Pons (tissue), 1 donor: ENCODE results near the gene RNF187.
"Not testable (repeated sequence)": the region's sequence is repeated elsewhere in the genome, so short reads cannot be mapped to it uniquely, and the experiment has no call there.

Source experiments
- DNase-seq: peaks from one replicate; pipeline ENCODE4 v3.0.0-alpha.2; 2016; ENCODE audit warnings: low spot score

Gene RNF187

DNA sequence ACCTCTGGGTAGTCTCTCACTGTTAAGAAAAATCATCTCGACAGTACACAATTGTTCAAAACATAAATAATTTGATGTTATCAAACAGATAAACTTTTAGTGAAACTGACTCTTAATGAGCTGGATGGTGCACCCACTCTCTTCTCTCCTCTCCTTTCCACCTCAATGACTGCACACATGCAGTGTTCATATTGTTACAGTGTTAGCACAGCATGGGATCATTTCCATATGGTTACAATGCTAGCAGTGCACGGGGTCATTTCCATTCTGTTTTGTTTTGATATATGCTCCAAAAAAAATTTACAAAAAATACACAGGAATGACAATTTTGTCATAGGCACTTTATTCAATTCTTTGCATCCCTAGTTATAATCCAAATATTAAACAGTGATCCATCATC lies 26.4 kb upstream of the RNF187 start:
- DNase-seq = no peak

GRCh38 chr1:228462560-228462959 lies 24.6 kb upstream of the RNF187 start:
- DNase-seq = no peak

- DNase-seq = no peak
Measured at GRCh38 chr1:228463009-228463558, 24.1 kb upstream of the RNF187 start.

GRCh38 chr1:228463559-228464455 lies 23.4 kb upstream of the RNF187 start:
- DNase-seq = no peak

DNA sequence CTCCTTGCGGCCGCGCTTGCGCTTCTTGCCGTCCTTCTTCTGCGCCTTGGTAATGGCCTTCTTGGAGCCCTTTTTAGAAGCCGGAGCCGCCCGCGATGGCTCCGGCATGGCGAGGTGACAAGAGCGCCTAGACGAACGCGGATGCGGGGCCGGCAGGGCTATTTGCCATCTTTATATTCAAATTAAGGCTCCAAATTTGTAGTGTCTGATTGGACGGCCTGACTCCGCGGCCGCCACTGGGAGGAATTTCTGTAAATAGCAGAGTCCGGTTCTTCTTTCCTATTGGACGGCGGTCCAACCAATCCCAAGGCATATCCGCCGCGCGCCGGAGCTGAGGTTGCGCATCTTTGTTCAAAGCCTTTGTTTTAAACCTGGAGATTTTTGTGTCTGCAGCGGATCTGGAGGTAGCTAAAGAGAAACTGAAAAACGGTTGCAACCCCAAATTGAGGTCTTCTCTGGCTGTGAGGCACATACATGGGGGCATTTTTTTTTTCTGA lies 22.6 kb upstream of the RNF187 start:
- DNase-seq = peak; percentile 80

DNA sequence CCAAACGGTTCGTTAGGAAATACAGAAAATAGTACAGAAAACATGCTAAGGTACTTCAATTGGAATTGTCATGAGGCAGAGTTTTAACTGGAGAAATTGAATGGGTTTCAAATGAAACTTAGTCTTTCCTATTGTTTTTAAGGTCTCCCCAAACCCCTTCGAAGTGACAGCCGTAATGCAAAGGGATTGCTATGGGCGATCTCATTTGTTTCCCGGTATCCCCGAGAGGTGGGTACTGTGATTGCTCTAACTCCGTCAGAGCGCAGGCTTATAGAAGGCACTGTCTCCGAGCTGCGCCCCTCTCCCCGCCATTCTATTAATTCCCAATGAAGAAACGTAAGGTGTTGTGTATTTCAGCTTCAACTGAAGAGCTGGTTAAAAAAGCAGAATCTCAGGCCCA lies 22.0 kb upstream of the RNF187 start:
- DNase-seq = no peak

- no peak for DNase-seq
Measured at GRCh38 chr1:228465571-228466146, 21.5 kb upstream of the RNF187 start.

DNA sequence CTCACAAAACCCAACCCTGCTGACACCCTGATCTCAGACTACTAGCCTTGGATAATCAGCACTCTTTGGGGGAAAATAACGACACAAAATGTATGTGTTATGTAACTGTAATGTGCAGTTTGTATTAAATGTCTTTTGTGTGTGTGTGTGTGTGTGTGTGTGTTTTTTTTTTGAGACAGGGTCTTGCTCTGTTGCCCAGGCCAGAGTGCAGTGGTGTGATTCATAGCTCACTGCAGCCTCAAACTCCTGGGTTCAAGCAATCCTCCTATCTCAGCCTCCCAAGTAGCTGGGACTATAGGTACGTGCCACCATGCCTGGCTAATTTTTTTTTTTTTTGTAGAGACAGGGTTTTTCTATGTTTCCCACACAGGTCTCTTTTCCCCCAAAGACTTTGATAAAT lies 19.0 kb upstream of the RNF187 start:
- DNase-seq = not testable (repeated sequence)

DNA sequence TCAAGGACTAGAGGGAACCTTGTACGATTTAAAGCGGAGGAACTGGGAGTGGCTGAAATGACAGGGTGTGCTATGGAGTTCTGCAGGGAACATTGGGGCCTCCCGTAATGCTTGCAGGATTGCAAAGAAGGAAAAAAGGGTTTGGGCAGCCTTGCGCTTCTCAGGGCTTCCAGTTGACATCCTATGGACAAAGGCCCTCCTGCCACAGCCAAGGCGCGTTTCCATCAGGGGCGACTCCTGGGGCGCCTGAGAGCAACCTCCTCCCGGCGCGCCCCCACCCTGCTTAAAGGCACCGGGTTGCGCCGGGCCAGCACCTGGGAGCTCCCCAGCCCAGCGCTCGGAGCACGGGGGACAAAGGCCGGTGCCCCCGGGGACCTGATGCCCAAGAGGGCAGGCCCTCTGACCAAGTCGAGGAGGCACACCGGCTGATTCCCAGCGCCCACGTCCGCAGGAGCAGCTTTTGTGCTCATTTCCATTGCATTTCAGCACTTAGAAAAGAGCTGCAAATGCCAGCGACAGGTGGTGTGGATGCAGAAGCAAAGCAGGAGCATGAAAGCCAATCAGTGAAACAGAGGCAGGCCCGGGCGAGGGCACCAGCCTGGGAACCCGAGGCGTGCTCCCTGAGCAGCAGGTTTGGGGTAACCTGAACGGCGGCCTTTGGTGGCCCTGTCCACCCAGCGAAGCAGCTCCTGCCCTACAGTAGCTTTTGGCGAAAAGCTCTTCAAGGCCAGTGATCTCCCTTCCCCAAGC lies 17.6 kb upstream of the RNF187 start:
- DNase-seq = no peak

DNA sequence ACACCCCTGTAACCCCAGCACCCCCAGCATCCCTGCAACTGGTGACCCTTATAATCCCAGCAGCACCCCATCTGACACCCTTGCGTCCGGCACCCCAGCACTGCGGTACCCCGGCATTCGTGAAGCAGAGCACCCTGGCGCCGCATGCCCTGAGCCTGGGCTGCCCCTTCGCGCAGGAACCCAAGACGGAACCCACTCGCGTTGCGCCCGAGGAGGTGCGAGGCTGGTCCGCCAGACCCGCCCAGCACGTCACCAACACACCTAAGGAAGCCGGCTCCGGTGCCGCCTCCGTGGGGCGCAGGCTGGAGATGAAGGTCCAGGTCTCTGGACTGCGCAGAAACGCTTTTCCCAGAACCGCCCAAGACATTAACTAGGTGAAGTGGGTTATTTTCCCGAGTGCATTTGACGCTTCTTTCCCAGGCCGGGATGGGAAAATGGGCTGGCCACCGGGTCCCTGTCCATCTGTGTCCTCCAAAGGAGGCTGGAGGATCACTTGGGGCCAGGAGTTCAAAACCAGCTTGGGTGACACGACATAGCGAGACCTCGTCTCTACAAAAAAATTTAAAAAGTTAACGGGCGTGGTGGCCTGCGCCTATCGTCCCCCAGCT lies 15.9 kb upstream of the RNF187 start:
- DNase-seq = no peak

GRCh38 chr1:228471762-228472398 lies 15.3 kb upstream of the RNF187 start:
- peak; percentile 39 for DNase-seq

DNA sequence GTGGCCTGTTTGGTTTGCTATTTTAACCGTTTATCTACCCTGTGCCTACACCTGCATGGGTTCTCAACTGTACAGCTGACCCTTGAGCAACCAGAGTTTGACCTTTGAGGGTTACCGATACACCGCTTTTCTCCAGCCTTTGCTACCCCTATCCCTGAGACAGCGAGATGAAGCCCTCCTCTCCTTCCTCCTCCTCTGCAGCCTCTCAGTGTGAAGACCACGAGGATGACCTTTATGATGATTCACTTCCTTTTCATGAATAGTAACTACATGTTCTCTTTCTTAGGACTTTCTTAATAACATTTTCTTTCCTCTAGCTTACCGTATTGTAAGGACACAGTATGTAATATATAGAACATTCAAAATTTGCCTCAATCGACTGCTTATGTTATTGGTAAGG lies 14.5 kb upstream of the RNF187 start:
- DNase-seq = no peak

- no peak for DNase-seq
Measured at GRCh38 chr1:228474507-228474906, 12.7 kb upstream of the RNF187 start.

GRCh38 chr1:228475812-228476211 lies 11.4 kb upstream of the RNF187 start:
- no peak for DNase-seq

- DNase-seq = no peak
Measured at GRCh38 chr1:228477263-228477662, 9.9 kb upstream of the RNF187 start.

GRCh38 chr1:228478326-228478725 lies 8.9 kb upstream of the RNF187 start:
- no peak for DNase-seq

- no peak for DNase-seq
Measured at GRCh38 chr1:228478912-228479711, 8.1 kb upstream of the RNF187 start.

GRCh38 chr1:228483789-228484188 lies 3.4 kb upstream of the RNF187 start:
- no peak for DNase-seq

- peak; percentile 68 for DNase-seq
Measured at GRCh38 chr1:228486596-228487335, 416 bp upstream of the RNF187 start.
